ACHN (cell line): ENCODE results near the gene GPM6B.

ENCODE experiments used
- DNase-seq: peaks from one replicate; pipeline ENCODE4 v3.0.0-alpha.2; 2015
- in situ Hi-C: cut with HindIII; loops from 2 replicates; pipeline ENCODE4 v1.10.0; 2017; ENCODE audit warnings: low sequenced_read_pairs, low pct_ligation_motif_present, low pct_unique_long_range_greater_than_20kb

GPM6B gene

DNA sequence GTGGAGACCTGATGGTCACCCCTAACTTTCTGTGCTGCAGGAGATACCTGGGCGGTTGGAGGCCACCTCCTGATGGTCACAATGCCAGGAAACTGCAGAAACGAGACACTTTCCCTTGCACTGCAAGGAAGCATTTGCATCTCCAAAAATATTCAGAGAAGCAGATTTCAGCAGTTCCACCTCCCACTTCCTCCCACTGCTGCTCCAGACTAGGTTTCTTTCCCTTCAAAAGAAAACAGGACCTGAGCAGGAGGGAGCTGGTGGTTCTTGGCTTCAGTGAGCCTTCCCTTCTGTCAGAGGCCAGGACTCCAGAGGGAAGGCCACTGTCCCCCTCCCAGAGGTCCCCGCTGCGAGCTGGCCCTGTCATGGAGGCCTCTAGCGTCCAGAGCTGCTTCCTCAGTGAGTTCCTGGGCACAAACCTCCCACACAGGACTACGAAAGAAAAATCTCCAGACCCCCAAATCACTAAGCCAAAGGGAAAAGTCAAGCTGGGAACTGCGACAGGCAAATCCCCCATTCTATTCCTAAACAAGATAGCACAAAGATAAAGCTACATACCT is 35.9 kb downstream of the GPM6B start:
- no peak for DNase-seq
- in situ Hi-C loops: no loop called here

DNA sequence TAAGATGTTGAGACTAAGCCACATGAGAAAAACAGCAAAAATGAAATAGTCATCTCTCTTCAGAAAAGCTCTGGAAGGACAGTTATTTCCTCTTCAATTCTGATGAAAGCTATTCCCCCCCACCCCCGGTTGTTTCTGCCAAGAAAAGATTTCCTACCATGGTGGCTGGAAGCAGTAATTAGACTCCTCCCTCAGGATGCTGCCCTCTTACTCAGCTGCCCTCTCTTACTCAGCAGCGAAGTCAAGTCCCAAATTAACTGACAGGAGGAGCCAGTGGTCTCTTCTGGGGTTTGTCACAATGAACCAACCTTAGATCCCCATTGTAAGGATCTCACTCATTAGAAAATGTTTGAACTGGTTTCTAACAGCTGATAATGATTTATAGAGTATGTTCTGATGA is 38.0 kb downstream of the GPM6B start:
- in situ Hi-C loops: no loop called here
- DNase-seq: no peak

DNA sequence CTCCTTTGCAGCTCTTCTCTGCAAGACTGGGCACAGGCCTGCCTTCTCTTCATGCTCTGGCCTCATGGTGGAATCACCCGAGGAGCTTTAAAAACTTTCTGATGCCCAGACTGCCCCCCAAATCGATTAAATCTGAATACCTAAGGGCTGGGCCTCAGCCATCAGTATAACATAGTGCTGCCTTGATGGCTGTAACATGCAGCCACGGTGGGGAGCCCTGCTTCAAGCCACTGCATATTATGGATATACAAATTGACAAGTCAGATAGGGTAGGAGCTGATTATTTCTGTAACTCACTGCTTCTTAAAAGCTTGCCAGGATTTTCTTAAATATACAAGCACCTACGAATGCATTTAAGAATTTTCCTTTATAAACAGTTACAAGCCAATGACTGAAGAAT is 40.5 kb downstream of the GPM6B start:
- in situ Hi-C loops: no loop called here
- no peak for DNase-seq

DNA sequence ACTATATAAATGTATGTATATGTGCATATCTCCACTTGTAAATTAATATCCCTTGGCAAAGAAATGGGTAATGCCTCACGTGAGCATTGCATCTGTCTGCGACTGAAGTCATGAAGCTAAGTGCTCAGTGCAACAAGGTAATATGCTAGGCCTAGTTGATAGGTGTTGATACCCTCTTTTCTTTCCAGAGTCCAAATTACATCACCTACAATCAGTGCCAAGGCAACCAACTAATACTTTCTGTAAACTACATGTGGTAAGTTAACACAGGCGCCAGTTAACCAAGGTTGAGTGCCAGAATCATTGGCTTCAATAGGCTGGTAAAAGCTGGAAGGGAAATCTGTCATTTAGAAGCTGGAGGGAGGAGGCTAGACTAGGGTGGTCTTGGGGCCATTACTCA is 41.1 kb downstream of the GPM6B start:
- in situ Hi-C loops: no loop called here
- DNase-seq: no peak

DNA sequence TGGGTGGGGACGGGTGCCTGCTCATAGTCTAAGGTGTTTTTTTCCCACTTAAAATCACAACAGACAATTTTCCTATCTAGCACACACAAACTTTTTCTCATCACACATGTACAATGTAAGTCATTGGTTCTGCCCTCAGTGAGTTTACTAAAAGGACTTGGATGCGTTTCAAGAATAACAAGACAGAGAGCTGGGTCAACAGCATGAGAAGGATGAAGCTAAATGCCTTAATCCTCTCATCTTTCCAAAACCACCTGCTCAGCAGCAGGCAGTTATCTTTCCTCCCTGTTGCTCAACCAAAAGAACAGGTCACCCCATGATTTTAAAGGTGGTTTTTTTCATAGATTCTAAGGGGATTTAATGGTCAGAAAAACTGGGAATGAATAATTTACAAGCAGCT is 42.2 kb downstream of the GPM6B start:
- in situ Hi-C loops: no loop called here
- DNase-seq: no peak

DNA sequence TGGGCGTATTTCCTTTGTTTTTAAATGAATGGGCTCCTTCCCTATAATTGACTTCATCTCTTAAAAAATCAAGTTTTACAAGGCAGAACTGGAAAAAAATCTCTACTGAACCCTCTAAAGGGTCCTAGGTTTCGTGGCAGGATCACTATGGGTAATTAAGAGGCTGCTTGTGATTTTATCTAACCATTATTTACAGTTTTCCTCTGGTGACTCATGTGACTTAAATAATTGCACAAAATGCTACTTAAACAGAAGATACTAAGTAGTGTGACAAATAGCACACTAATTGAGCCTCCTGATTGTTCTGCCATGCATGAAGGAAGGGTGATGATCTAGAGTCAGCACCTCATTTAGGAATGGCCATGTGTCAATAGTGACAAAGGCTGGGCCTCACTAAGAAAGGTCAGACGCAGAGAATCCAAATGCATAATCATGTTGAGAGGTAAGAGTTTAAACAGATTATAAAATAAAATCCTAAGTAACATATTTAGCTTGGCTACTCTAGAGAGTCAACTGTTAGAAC is 46.8 kb downstream of the GPM6B start:
- in situ Hi-C loops: no loop called here
- no peak for DNase-seq

DNA sequence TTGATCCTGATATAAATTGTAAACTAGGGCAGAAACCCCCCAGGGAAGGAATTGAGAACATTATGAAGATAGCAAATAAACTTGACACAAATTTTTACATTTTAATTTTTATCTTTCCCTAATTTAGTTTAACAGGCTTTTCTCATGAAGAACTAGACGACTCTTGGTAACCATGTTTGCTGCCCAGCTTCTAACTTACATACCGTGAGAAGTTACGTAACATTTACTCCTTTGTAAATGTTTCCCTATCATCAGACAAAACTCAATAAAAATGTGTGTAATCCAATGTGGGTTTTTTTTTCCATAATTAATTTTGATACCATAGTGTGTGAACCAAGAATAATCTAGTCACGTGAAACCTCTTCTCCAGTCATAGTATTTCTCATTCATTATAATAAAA is 48.0 kb downstream of the GPM6B start:
- no peak for DNase-seq
- in situ Hi-C loops: no loop called here

DNA sequence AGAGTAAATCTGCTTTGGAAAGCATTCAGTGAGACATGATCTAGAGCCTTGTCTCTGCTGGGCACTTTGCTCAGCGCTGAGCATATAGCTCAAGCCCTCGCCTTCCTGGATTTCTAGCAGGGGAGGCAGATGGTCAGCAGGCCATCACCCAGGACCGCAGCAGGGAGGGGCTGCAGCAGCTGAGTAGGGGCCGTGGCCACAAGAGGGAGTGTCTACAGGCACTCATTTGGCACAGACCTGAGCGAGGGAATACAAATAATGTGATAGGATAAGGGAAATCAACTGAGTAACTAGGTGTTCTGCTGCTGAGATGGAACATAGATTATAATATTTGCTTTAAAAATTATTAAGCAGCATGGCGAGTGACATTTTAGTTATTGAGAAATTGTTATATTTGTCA is 52.1 kb downstream of the GPM6B start:
- in situ Hi-C loops: no loop called here
- DNase-seq: no peak

DNA sequence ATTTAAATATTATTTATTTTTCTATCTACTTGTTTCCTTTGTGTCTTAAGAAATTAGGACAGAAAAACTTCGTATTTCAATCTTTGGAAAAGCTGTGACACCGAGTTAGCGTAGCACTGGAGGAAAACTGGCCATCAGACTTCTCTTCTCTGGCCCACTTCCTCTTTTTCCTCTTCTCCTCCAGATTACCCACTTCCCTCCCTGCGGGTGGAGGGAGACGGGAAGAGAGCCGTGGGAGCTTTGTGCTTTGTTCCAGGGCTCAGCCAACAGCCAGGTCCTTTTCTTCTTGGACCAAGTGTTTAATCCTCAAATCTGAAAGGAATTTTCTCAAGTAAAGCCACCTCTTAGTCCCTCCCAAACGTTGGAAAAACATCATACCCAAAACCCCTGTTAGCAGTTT is 52.6 kb downstream of the GPM6B start:
- in situ Hi-C loops: no loop called here
- DNase-seq: no peak

DNA sequence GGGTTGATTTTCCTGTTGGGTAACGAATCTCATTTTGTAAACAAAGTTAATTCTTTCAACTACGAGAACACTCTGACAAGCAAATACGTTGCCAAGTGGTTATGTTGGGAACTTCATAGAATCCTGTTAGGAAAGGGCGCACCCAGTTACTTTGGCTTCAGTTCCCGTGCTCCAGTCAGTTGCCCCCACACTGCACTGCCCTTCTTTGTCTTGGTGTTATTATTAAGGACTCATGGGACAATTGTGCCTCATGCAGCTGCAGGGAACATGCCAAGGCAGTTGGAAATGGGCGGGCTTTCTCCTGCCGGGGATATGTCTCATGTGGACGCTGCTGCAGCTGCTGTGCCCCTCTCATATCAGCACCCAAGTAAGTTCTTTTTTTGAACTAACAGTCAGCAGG is 53.4 kb downstream of the GPM6B start:
- DNase-seq: no peak
- in situ Hi-C loops: no loop called here

DNA sequence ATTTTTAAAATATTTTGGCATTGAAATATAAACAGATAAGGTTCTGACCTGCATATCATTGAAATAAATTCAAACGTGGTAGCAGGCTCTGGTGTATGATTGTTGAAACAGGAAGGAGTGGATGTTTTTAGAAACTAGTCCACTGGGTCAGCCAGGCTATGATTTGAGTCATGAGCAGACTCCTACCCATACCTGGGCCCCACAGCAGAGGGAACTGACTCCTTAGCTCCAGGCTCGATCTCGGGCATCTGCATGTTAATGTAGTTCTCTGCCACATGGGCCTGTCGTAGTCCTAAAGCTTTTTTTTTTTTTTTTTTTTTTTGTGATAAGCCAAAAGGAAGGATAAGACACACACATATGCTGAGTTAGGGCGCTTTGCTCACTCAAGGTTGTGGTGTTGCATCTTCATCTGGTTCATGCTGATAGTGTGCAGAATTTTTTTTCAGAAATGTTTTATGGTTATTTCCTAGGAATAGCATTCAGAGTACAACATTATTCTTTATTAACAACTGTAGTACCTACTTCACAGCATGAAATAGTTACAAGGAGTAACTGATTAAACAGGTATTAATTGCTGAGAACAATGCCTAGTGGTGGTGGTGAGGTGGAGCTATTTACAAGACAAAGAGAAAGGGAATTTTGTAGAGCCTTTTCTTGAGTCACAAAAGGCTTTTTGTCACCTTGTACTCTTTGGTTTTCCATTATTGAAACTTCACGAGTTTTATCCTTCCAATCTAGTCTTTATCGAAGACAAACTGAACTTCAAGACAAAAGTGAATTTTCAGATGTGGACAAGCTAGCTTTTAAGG is 55.1 kb downstream of the GPM6B start:
- in situ Hi-C loops: no loop called here
- no peak for DNase-seq

DNA sequence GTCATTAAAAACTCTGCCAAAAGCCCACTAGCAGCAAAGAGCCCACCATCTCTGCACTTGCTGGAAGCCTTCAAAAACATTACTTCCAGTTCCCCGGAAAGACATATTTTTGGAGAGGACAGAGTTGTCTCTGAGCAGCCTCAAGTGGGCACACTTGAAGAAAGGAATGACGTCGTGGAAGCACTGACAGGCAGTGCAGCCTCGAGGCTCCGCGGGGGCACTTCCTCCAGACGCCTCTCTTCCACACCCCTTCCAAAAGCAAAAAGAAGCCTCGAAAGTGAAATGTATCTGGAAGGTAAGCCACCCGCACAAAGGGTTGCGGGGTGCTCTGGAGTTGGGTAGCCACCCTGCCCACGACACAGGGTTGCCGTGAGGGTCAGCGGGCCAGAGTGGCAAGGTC is 56.5 kb downstream of the GPM6B start:
- in situ Hi-C loops: no loop called here

DNA sequence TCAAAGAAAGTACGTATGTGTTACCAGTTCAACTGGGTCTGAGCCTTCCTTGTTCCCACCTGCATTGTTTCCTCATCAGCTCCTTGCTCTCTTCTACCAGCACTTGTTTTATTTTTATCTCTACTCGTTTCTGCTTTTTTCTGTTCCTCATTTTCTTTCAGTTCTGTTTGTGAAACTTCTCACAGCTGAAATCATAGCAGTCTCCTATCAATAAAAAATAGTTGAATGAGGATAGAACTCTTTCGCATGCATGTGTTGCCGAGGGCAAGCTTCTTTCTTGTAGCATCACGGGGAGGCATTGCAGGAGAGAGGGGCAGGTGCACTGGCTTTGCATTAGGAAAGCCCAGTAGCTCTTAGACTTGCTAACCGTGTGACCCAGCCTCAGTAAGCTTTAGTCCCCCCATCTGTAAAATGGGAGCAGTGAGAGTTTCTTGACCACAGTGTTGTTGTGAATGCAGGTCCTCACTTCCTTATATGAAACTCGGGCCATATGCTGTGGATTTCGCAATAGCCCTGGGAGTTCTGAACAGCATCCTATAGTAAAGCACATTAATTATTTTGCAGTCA is 57.7 kb downstream of the GPM6B start:
- in situ Hi-C loops: no loop called here
- no peak for DNase-seq

More for the DNA sequence above, 56.5 kb downstream of the GPM6B start:
- DNase-seq: no peak

DNA sequence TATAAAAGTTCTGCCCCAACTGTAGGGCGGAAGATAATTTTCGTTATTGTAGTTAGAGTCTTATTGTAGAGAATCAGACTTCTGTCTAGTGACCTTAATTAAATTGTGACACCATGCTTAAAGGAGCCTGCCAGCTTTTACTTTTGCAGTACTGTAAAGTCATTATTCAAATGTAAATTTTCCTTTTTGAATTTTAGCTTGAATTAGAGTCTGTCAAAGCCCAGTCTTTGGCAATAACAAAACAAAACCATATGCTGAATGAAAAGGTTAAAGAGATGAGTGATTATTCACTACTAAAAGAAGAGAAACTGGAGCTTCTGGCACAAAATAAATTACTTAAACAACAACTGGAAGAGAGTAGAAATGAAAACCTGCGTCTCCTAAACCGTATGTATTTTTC is 60.5 kb downstream of the GPM6B start:
- in situ Hi-C loops: no loop called here
- DNase-seq: no peak

DNA sequence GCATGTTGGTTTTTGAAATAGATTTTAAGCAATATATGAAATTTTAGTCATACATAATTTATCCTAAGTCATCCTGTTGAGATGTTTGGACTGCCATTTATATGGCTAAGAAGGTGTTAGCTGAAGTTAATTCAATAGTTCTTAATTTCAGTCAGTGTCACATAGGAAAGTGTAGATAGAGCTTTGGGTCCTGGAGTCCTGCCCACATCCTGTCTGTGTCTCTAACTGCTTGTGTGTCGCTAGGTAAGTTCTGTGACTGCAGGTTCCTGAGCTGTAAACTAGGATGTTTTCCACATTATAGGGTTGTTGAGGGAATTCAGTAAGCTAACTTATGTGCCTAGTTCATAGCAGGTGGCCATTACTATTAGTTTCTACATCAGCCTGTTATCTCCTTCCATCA is 61.6 kb downstream of the GPM6B start:
- DNase-seq: no peak
- in situ Hi-C loops: no loop called here

DNA sequence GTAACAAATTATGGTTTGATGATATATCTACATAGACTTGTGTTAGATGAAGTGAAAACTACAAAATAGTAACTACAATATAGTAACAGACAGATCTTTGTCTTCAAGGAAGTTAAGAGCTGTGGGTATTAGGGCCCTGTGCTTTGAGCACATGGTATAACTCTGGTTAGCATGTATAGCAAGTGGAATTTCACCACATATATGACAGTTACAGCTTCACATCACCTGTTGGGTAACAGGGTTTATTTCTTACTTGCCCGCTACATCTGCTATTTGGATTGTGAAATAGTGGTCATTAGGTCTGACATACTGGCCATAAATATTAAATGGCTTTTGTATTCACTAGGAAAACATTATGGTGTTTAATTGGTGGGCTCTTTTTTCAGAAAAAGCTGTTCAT is 62.1 kb downstream of the GPM6B start:
- in situ Hi-C loops: no loop called here
- DNase-seq: no peak

DNA sequence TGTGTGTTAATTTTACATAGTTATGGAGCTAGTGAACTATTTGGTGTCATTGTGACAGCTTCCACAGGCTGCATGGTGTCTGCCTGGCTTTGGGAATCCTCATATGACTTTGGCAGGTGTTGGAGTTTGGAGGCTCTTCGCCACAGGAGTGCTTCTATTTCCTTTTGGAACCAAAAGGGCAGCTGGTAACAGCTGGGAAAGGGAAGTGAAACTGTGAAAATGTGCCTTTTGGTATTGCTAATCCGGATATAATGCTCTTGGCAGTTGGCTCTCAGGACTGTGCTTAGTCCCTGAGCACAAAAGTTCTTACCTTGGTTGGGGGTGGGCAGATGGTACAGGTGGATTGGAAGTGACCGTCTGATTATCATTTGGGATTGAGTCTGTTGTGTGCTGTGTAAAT is 64.2 kb downstream of the GPM6B start:
- in situ Hi-C loops: no loop called here
- no peak for DNase-seq

DNA sequence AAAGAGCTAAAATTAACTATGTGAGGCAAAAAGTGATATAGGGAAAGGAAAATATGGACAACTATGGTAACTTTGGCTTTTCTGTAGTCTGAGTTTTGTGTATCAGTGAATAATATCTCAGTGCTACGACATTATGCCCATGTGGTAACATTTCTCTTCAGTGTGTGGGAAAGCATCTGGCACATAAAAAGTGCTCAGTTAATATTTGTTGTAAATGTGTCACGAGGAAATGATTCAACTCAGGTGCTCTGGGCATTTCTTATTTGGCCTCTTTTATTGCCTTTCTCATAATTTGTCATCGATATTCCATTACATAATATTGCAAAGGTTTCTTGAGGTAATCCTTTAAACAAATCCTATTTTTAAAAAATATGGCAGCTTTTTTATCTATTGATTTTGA is 64.8 kb downstream of the GPM6B start:
- DNase-seq: no peak
- in situ Hi-C loops: no loop called here

DNA sequence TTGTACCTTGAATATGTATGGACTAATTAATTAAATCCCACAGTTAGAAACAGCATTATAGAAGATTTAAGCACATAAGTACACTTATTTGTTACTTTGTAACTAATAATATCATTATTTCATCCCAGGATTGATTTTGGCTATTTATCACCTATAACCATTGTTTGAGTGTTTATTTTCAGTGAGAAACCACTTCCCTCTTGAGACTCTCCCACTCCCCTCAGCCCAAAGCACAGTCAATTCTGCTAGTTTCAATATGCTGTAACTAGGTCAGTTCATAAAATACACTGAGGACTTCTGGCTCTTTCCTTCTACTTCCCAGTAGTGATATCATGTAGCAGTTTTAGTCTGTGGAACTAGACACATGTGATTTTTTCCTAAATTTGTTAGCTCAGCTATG is 66.1 kb downstream of the GPM6B start:
- DNase-seq: no peak
- in situ Hi-C loops: no loop called here

DNA sequence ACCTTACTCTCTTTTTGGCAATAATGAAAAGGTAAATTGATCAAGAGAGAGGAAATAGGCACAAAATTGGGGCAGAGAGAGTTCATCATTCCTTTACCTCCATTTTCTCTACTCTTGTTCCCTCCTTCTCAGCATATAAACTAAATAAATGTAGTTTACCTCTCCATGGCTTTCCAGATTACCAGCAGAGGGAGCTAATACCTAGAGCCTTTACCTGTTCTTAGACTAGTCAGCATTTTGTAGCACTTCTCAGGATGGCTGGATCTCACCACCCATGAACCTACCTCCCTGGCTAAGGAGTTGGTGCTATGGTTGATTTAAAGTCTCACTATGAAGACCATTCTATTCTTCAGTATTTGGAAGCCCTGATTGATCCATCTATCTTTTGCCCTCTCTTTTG is 66.7 kb downstream of the GPM6B start:
- DNase-seq: peak; percentile 46
- in situ Hi-C loops: no loop called here
